ENCODE data around the gene PDLIM4.

PDLIM4 gene

GRCh38 chr5:132238169-132238744, 19.2 kb upstream of the PDLIM4 start:
- Histone ChIP-seq H3K27me3 (ENCODE audit: control insufficient read depth, low read length) (no peaks in the 10 kb centered on the region), H3K9me3 (ENCODE audit: control insufficient read depth, insufficient read depth, low read length) (no peaks in the 10 kb centered on the region), H3K36me3 (ENCODE audit: control insufficient read depth, low read length) (no peaks in the 10 kb centered on the region), H3K4me2 (ENCODE audit: low read length) (no peak overlapping the region), H3K27ac (ENCODE audit: low read depth, low read length) (no peak overlapping the region), H3K79me2 (ENCODE audit: control insufficient read depth, low read length) (no peaks in the 10 kb centered on the region), H3F3A (ENCODE audit: control insufficient read depth, insufficient read depth) (no peaks in the 10 kb centered on the region), H3K9me2 (replicated peaks; ENCODE audit: control insufficient read depth, low read length) (no peaks in the 10 kb centered on the region), H3K4me3 (ENCODE audit: low read length) (no peak overlapping the region), H3K4me1 (ENCODE audit: control insufficient read depth, low read length) (0 out of 2 replicates have a peak, but pooled peaks cover 3% of the 10 kb centered on the region), H4K20me1 (ENCODE audit: control insufficient read depth, insufficient read depth, low read depth, low read length) (no peaks in the 10 kb centered on the region)
- TF ChIP-seq CTCF (IDR thresholded peaks at IDR 0.05; ENCODE audit: low read depth, low read length, poor library complexity, severe bottlenecking) = peak; percentile 89
- TF ChIP-seq EZH2phosphoT487 (IDR thresholded peaks at IDR 0.05; ENCODE audit: borderline replicate concordance, low read length) = no peak

- no peaks in the 10 kb centered on the region for H4K20me1 ChIP-seq (ENCODE audit: control insufficient read depth, insufficient read depth, low read depth, low read length)
- no peaks in the 10 kb centered on the region for H3K79me2 ChIP-seq (ENCODE audit: control insufficient read depth, low read length)
- no peak overlapping the region for H3K4me2 ChIP-seq (ENCODE audit: low read length)
- no peaks in the 10 kb centered on the region for H3K9me2 ChIP-seq (replicated peaks; ENCODE audit: control insufficient read depth, low read length)
- H3K36me3 ChIP-seq (ENCODE audit: control insufficient read depth, low read length) = no peaks in the 10 kb centered on the region
- H3K9me3 ChIP-seq (ENCODE audit: control insufficient read depth, insufficient read depth, low read length) = no peaks in the 10 kb centered on the region
- no peak overlapping the region for H3K27ac ChIP-seq (ENCODE audit: low read depth, low read length)
- H3K27me3 ChIP-seq (ENCODE audit: control insufficient read depth, low read length) = no peaks in the 10 kb centered on the region
- no peak overlapping the region for H3K4me3 ChIP-seq (ENCODE audit: low read length)
- H3K4me1 ChIP-seq (ENCODE audit: control insufficient read depth, low read length) = 0 out of 2 replicates have a peak, but pooled peaks cover 3% of the 10 kb centered on the region
- no peaks in the 10 kb centered on the region for H3F3A ChIP-seq (ENCODE audit: control insufficient read depth, insufficient read depth)
- TF ChIP-seq CTCF (IDR thresholded peaks at IDR 0.05; ENCODE audit: low read depth, low read length, poor library complexity, severe bottlenecking) (no peak), EZH2phosphoT487 (IDR thresholded peaks at IDR 0.05; ENCODE audit: borderline replicate concordance, low read length) (no peak)
Measured at GRCh38 chr5:132238901-132239500, 18.5 kb upstream of the PDLIM4 start.

GRCh38 chr5:132239776-132240175, 17.7 kb upstream of the PDLIM4 start:
- TF ChIP-seq EZH2phosphoT487 (IDR thresholded peaks at IDR 0.05; ENCODE audit: borderline replicate concordance, low read length) = no peak
- no peak for TF ChIP-seq CTCF (IDR thresholded peaks at IDR 0.05; ENCODE audit: low read depth, low read length, poor library complexity, severe bottlenecking)
- Histone ChIP-seq H3F3A (ENCODE audit: control insufficient read depth, insufficient read depth) (no peaks in the 10 kb centered on the region), H3K36me3 (ENCODE audit: control insufficient read depth, low read length) (no peaks in the 10 kb centered on the region), H3K27me3 (ENCODE audit: control insufficient read depth, low read length) (no peaks in the 10 kb centered on the region), H3K4me3 (ENCODE audit: low read length) (no peak overlapping the region), H3K4me1 (ENCODE audit: control insufficient read depth, low read length) (0 out of 2 replicates have a peak, but pooled peaks cover 3% of the 10 kb centered on the region), H4K20me1 (ENCODE audit: control insufficient read depth, insufficient read depth, low read depth, low read length) (no peaks in the 10 kb centered on the region), H3K9me2 (replicated peaks; ENCODE audit: control insufficient read depth, low read length) (no peaks in the 10 kb centered on the region), H3K4me2 (ENCODE audit: low read length) (no peak overlapping the region), H3K79me2 (ENCODE audit: control insufficient read depth, low read length) (no peaks in the 10 kb centered on the region), H3K9me3 (ENCODE audit: control insufficient read depth, insufficient read depth, low read length) (no peaks in the 10 kb centered on the region), H3K27ac (ENCODE audit: low read depth, low read length) (no peak overlapping the region)
